ENCODE results near the gene TMEM183A.

GRCh38 chr1:202967684-202968281 is 39.4 kb upstream of the TMEM183A start:
- TF ChIP-seq EZH2phosphoT487 (IDR thresholded peaks at IDR 0.05; ENCODE audit: borderline replicate concordance, low read length) (no peak), CTCF (conservative IDR thresholded peaks at IDR 0.05; ENCODE audit: low read depth, low read length) (no peak), EZH2 (IDR thresholded peaks at IDR 0.05; ENCODE audit: low read length, unreplicated experiment) (no peak)

Data from PC-3 (cell line).